GM23338 (cell line): ENCODE measurements around the gene TBC1D16. TPM values are rescaled to one million over a fixed set of nuclear protein-coding genes. Genes with fewer than 3 reads are reported as not detected.
A peak's percentile ranks its signal among the peaks of the same experiment; 100 is the strongest.

Source experiments
- ATAC-seq: fragments of 200-7000 bp; cut with Tn5 transposase; 3 replicates; pipeline ENCODE4 v1.9.1; 2020
- DNase-seq: peaks from one replicate; pipeline ENCODE4 v3.0.0-alpha.2; 2015; ENCODE audit warnings: low spot score
- H2AFZ ChIP-seq: fragments of 200-600 bp; sonication (generic); 2 replicates; pipeline ENCODE4 v1.8.0; 2016; ENCODE audit warnings: antibody characterized with exemption, mild to moderate bottlenecking, moderate library complexity
- H3F3A ChIP-seq: fragments of 200-600 bp; sonication (generic); replicated peaks from 2 replicates; pipeline ENCODE4 v1.8.0; 2017; ENCODE audit warnings: antibody characterized with exemption, mixed run types, low read depth
- H3K27ac ChIP-seq: fragments of 200-600 bp; sonication (generic); 2 replicates; pipeline ENCODE4 v1.6.1; 2016; ENCODE audit warnings: low read depth
- H3K27me3 ChIP-seq: fragments of 200-600 bp; sonication (generic); 2 replicates; pipeline ENCODE4 v1.8.0; 2016; ENCODE audit warnings: mild to moderate bottlenecking, mixed run types, moderate library complexity; ENCODE audit not compliant: insufficient read depth
- H3K36me3 ChIP-seq: fragments of 200-600 bp; sonication (generic); 2 replicates; pipeline ENCODE4 v1.8.0; 2016; ENCODE audit warnings: mild to moderate bottlenecking; ENCODE audit not compliant: insufficient read depth
- H3K4me1 ChIP-seq: fragments of 200-600 bp; sonication (generic); 2 replicates; pipeline ENCODE4 v1.8.0; 2016; ENCODE audit warnings: mild to moderate bottlenecking, moderate library complexity; ENCODE audit not compliant: insufficient read depth
- H3K4me2 ChIP-seq: fragments of 200-600 bp; sonication (generic); 2 replicates; pipeline ENCODE4 v1.7.1; 2017; ENCODE audit warnings: mixed run types
- H3K4me3 ChIP-seq: fragments of 200-600 bp; sonication (generic); 2 replicates; pipeline ENCODE4 v1.6.1; 2016; ENCODE audit warnings: mixed run types
- H3K79me2 ChIP-seq: fragments of 200-600 bp; sonication (generic); replicated peaks from 2 replicates; pipeline ENCODE4 v1.8.0; 2017; ENCODE audit warnings: mild to moderate bottlenecking; ENCODE audit not compliant: insufficient read depth
- H3K9me2 ChIP-seq: fragments of 200-600 bp; sonication (generic); 2 replicates; pipeline ENCODE4 v1.8.0; 2017; ENCODE audit not compliant: insufficient read depth
- H4K20me1 ChIP-seq: fragments of 200-600 bp; sonication (generic); replicated peaks from 2 replicates; pipeline ENCODE4 v1.8.0; 2017; ENCODE audit warnings: mild to moderate bottlenecking; ENCODE audit not compliant: insufficient read depth
- H3K27ac Mint-ChIP-seq: 2 replicates; pipeline ENCODE4 v1.8.0; 2020; ENCODE audit warnings: inconsistent platforms, mild to moderate bottlenecking, moderate library complexity, mixed read lengths
- H3K27me3 Mint-ChIP-seq: 3 replicates; pipeline ENCODE4 v1.8.0; 2022; ENCODE audit warnings: low read depth, mild to moderate bottlenecking, moderate library complexity, mixed read lengths, inconsistent platforms; ENCODE audit not compliant: insufficient read depth, poor library complexity
- H3K36me3 Mint-ChIP-seq: 3 replicates; pipeline ENCODE4 v1.8.0; 2021; ENCODE audit warnings: low read depth, mild to moderate bottlenecking, inconsistent platforms, moderate library complexity, mixed read lengths
- H3K4me1 Mint-ChIP-seq: 3 replicates; pipeline ENCODE4 v1.8.0; 2020; ENCODE audit warnings: mild to moderate bottlenecking, inconsistent platforms, mixed read lengths
- H3K4me3 Mint-ChIP-seq: 3 replicates; pipeline ENCODE4 v1.8.0; 2021; ENCODE audit warnings: moderate library complexity, mild to moderate bottlenecking, inconsistent platforms, mixed read lengths
- H3K9me3 Mint-ChIP-seq: 3 replicates; pipeline ENCODE4 v1.8.0; 2020; ENCODE audit warnings: moderate library complexity, mild to moderate bottlenecking, inconsistent platforms, mixed read lengths
- CREB1 ChIP-seq: fragments of 250-450 bp; sonication (Bioruptor Pico); IDR thresholded peaks from 2 replicates; pipeline ENCODE4 v1.5.0; 2020; ENCODE audit warnings: low read depth, mild to moderate bottlenecking, moderate library complexity
- EZH2phosphoT487 ChIP-seq: fragments of 200-600 bp; sonication (generic); IDR thresholded peaks from one replicate; pipeline ENCODE4 v1.8.1; 2018; ENCODE audit warnings: antibody characterized with exemption; ENCODE audit not compliant: unreplicated experiment
- JUNB ChIP-seq: IDR thresholded peaks from one replicate; pipeline ENCODE4 v1.6.1; 2016; ENCODE audit warnings: antibody characterized with exemption; ENCODE audit not compliant: unreplicated experiment
- POLR2AphosphoS5 ChIP-seq: IDR thresholded peaks from 2 replicates; pipeline ENCODE4 v1.6.1; 2016; ENCODE audit warnings: antibody characterized with exemption, low read depth
- REST ChIP-seq: IDR thresholded peaks from one replicate; pipeline ENCODE4 v1.6.1; 2018; ENCODE audit warnings: antibody characterized with exemption; ENCODE audit not compliant: unreplicated experiment
- ZNF114 ChIP-seq: fragments of 250-450 bp; sonication (Bioruptor Pico); IDR thresholded peaks from 2 replicates; pipeline ENCODE4 v1.5.0; 2020; ENCODE audit warnings: mild to moderate bottlenecking, moderate library complexity
- polyA plus RNA-seq: library from polyadenylated mRNA; unstranded; fragments of >200 nt; fragmentation: Nextera tagmentation; extraction: Ambion mirVana; gene quantifications from 2 replicates; pipeline ENCODE4 v1.2.1, GENCODE V29; 2016
- total RNA-seq: library from RNA; depleted of rRNA; stranded (reverse); fragments of >200 nt; shearing (Covaris generic); gene quantifications from 2 replicates; pipeline ENCODE4 v1.2.3, GENCODE V29; 2014
- TF ChIP-seq, protein P1 (sequence below): IDR thresholded peaks from 2 replicates; pipeline ENCODE4 v1.6.1; 2016; ENCODE audit warnings: antibody characterized with exemption
- TF ChIP-seq, protein P2 (sequence below): fragments of 250-450 bp; sonication (Bioruptor Pico); IDR thresholded peaks from 2 replicates; pipeline ENCODE4 v1.5.0; 2020; ENCODE audit warnings: mild to moderate bottlenecking, moderate library complexity

The TBC1D16 gene
- total and polyA plus RNA-seq, 2 experiments from 2014 or later, result 16.7 to 104 TPM

GRCh38 chr17:79888811-79889634, 146.6 kb downstream of the TBC1D16 start:
- TF ChIP-seq ZNF114 (no peak), CREB1 (no peak), EZH2phosphoT487 (no peak), POLR2AphosphoS5 (no peak), JUNB (no peak), REST (no peak)
- TF ChIP-seq, protein P1, sequence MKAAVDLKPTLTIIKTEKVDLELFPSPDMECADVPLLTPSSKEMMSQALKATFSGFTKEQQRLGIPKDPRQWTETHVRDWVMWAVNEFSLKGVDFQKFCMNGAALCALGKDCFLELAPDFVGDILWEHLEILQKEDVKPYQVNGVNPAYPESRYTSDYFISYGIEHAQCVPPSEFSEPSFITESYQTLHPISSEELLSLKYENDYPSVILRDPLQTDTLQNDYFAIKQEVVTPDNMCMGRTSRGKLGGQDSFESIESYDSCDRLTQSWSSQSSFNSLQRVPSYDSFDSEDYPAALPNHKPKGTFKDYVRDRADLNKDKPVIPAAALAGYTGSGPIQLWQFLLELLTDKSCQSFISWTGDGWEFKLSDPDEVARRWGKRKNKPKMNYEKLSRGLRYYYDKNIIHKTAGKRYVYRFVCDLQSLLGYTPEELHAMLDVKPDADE, result no peak
- Histone ChIP-seq H3K9me2 (peaks cover 4% of the 10 kb centered on the region), H3K4me3 (no peak overlapping the region), H3K4me1 (no peaks in the 10 kb centered on the region), H3K27me3 (no peaks in the 10 kb centered on the region), H2AFZ (no peak overlapping the region), H3K4me2 (no peak overlapping the region), H3K27ac (no peak overlapping the region), H4K20me1 (no peaks in the 10 kb centered on the region), H3F3A (no peaks in the 10 kb centered on the region), H3K79me2 (no peaks in the 10 kb centered on the region), H3K36me3 (no peaks in the 10 kb centered on the region)
- H3K9me3 Mint-ChIP-seq, result peaks cover 3% of the 10 kb centered on the region; the same call in 1 of the 3 replicates
- H3K36me3 Mint-ChIP-seq, result no peaks in the 10 kb centered on the region; the same call in 2 of the 3 replicates
- H3K4me1 Mint-ChIP-seq, result peaks cover 4% of the 10 kb centered on the region; the same call in 1 of the 3 replicates
- no peak overlapping the region for H3K4me3 Mint-ChIP-seq
- ATAC-seq (peak; percentile 24; the same call in 1 of the 3 replicates), DNase-seq (no peak)
- peaks cover 15% of the 10 kb centered on the region for H3K27me3 Mint-ChIP-seq
- no peak overlapping the region for H3K27ac Mint-ChIP-seq

DNA sequence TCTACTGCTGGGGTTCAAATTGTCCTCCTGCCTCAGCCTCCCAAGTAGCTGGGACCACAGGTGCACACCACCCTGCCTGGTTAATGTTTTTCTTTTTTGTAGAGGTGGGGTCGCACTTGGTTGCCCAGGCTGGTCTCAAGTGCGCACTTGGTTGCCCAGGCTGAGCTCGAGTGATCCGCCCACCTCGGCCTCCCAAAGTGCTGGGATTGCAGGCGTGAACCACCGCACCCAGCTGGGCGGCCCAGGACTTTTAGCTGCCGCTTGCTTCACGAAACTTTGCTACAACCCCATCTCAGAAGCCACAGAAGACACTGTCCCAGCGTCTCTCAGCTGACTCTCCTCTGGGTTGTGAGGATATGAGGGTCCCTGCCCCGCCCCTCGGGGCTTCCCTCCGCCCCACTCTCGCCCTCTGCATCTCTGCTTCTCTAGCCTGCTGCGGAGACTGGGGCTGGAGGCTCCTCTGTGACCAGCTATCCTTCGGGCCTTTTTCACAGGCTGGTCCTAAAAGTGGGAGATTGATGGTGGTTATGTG, 147.6 kb downstream of the TBC1D16 start:
- H3K9me2 ChIP-seq, result peaks cover under 1% of the 10 kb centered on the region; the same call in 1 of the 2 replicates
- peaks cover 3% of the 10 kb centered on the region; the same call in 1 of the 3 replicates for H3K9me3 Mint-ChIP-seq
- H3K36me3 ChIP-seq, result no peaks in the 10 kb centered on the region
- H4K20me1 ChIP-seq, result no peaks in the 10 kb centered on the region
- no peaks in the 10 kb centered on the region for H3K79me2 ChIP-seq
- no peak overlapping the region for H3K4me2 ChIP-seq
- no peak overlapping the region for H3K4me3 Mint-ChIP-seq
- H3K27me3 Mint-ChIP-seq, result peaks cover 15% of the 10 kb centered on the region
- no peaks in the 10 kb centered on the region for H3K4me1 ChIP-seq
- H3K27me3 ChIP-seq, result no peaks in the 10 kb centered on the region
- H3K4me3 ChIP-seq, result no peak overlapping the region
- no peak overlapping the region for H3K27ac ChIP-seq
- DNase-seq, result no peak
- H3K36me3 Mint-ChIP-seq, result no peaks in the 10 kb centered on the region; the same call in 2 of the 3 replicates
- no peaks in the 10 kb centered on the region for H3F3A ChIP-seq
- no peak overlapping the region for H2AFZ ChIP-seq
- ATAC-seq, result no peak
- H3K27ac Mint-ChIP-seq, result no peak overlapping the region
- peaks cover 4% of the 10 kb centered on the region; the same call in 1 of the 3 replicates for H3K4me1 Mint-ChIP-seq
- TF ChIP-seq, protein P2, sequence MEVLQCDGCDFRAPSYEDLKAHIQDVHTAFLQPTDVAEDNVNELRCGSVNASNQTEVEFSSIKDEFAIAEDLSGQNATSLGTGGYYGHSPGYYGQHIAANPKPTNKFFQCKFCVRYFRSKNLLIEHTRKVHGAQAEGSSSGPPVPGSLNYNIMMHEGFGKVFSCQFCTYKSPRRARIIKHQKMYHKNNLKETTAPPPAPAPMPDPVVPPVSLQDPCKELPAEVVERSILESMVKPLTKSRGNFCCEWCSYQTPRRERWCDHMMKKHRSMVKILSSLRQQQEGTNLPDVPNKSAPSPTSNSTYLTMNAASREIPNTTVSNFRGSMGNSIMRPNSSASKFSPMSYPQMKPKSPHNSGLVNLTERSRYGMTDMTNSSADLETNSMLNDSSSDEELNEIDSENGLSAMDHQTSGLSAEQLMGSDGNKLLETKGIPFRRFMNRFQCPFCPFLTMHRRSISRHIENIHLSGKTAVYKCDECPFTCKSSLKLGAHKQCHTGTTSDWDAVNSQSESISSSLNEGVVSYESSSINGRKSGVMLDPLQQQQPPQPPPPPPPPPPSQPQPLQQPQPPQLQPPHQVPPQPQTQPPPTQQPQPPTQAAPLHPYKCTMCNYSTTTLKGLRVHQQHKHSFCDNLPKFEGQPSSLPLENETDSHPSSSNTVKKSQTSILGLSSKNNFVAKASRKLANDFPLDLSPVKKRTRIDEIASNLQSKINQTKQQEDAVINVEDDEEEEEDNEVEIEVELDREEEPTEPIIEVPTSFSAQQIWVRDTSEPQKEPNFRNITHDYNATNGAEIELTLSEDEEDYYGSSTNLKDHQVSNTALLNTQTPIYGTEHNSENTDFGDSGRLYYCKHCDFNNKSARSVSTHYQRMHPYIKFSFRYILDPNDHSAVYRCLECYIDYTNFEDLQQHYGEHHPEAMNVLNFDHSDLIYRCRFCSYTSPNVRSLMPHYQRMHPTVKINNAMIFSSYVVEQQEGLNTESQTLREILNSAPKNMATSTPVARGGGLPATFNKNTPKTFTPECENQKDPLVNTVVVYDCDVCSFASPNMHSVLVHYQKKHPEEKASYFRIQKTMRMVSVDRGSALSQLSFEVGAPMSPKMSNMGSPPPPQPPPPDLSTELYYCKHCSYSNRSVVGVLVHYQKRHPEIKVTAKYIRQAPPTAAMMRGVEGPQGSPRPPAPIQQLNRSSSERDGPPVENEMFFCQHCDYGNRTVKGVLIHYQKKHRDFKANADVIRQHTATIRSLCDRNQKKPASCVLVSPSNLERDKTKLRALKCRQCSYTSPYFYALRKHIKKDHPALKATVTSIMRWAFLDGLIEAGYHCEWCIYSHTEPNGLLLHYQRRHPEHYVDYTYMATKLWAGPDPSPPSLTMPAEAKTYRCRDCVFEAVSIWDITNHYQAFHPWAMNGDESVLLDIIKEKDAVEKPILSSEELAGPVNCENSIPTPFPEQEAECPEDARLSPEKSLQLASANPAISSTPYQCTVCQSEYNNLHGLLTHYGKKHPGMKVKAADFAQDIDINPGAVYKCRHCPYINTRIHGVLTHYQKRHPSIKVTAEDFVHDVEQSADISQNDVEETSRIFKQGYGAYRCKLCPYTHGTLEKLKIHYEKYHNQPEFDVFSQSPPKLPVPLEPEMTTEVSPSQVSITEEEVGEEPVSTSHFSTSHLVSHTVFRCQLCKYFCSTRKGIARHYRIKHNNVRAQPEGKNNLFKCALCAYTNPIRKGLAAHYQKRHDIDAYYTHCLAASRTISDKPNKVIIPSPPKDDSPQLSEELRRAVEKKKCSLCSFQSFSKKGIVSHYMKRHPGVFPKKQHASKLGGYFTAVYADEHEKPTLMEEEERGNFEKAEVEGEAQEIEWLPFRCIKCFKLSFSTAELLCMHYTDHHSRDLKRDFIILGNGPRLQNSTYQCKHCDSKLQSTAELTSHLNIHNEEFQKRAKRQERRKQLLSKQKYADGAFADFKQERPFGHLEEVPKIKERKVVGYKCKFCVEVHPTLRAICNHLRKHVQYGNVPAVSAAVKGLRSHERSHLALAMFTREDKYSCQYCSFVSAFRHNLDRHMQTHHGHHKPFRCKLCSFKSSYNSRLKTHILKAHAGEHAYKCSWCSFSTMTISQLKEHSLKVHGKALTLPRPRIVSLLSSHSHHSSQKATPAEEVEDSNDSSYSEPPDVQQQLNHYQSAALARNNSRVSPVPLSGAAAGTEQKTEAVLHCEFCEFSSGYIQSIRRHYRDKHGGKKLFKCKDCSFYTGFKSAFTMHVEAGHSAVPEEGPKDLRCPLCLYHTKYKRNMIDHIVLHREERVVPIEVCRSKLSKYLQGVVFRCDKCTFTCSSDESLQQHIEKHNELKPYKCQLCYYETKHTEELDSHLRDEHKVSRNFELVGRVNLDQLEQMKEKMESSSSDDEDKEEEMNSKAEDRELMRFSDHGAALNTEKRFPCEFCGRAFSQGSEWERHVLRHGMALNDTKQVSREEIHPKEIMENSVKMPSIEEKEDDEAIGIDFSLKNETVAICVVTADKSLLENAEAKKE (CRISPR knock-in tag), result no peak
- TF ChIP-seq JUNB, result no peak
- TF ChIP-seq CREB1, result no peak
- no peak for TF ChIP-seq ZNF114
